CD4-positive, alpha-beta T cell treated with Interleukin-2 at 100 ng/mL for 4 hours (primary cell): ENCODE results near the gene SLC9C2.
"Not testable (repeated sequence)": the region's sequence is repeated elsewhere in the genome, so short reads cannot be mapped to it uniquely, and the experiment has no call there.

Experiments used
- DNase-seq: peaks from one replicate; pipeline ENCODE4 v3.0.0-alpha.2; 2020; ENCODE audit warnings: low spot score

Gene SLC9C2

DNA sequence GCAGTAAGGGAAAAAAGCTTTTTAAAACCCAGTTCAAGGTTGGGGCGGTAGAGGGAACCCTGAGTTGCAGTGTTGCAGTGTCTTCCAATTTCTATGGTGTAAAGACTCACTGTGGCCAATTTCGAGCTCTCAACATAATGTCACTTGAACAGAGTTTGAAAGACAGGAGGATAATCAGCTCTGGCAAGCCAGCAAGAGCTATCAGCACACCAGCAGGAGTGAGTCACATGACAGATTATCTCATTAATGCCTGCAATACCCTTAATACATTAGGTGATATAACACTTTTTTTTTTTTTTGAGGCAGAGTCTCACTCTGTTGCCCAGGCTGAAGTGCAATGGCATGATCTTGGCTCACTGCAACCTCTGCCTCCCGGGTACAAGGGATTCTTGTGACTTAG, 22.8 kb downstream of the SLC9C2 start:
- no peak for DNase-seq

DNA sequence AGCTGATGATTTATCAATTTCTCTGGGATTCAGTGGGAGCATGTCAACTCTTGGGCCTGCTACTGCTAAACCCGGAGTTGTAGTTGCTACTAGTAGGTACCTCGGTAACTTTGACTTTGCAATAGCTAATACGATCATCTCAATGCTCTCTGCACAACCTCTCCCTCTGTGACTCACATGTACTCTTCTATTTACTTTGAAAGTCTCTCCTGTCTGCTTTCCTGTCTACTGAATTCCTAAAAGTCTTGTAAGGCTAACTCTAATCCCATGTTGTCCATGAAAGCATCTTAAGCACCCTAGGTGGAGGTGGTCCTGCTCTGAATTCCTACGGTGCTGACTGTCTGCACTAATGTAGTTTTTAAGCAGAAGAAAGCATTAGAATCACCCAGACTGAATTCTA, 29.3 kb downstream of the SLC9C2 start:
- DNase-seq, result no peak

DNA sequence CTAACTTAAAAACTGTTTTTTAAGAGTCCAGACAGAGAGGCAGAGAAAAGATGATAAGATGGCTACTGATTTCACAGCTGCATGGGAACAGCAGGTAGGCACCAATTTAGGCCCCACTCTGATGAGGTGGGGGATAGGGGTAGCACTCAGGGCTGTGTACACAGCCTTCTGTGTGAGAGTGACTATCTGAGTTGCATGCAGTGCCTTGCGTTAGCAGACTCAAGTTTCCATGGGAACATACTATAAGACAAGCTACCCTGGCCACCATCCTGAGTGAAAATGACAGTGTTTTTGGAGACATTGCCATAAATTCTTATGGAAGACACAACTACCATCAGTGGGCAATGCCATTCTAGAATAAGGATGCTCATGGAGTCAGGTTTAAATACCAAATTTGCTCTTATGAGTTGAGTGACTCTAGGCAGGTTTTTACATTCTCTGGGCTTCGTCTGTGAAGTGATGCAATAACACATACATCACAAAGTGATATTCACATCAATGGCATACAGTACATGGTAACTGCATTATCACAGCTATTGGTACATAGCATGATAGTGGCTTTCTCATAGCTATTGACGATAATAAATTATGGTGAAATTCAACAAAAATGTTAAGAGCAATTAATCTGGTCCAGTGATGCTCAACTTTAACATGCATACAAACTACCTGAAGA, 30.5 kb downstream of the SLC9C2 start:
- DNase-seq, result no peak

DNA sequence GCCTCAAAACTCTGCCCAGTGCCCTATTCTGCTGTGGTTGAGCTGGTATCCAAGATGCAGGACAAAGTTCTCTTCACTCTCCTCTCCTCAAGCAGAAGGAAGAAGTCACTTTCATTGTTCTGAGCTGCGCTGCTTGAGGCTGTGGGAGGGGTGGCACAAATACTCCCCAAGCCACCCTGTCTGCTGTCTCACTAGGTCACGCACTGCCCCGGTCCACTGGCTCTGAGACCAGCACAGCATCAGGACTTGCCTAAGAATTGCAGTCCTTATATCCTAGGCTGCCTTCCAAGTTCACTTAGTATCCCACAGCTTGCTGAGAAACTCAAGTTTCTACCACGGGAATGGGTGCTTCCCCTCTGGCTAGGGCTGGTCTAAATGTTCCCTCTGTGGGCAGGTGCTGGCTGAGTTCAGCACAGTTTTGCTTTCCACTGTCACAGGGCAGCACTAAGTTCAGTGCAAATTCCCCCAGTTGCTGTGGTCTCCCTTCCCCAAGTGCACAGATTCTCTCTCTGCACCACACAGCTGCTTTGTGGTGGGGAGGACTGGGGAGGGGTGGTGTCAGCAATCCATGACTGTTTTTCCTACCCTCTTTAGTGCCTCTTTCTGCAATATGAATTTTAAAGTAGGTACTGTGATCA, 32.4 kb downstream of the SLC9C2 start:
- DNase-seq, result no peak

DNA sequence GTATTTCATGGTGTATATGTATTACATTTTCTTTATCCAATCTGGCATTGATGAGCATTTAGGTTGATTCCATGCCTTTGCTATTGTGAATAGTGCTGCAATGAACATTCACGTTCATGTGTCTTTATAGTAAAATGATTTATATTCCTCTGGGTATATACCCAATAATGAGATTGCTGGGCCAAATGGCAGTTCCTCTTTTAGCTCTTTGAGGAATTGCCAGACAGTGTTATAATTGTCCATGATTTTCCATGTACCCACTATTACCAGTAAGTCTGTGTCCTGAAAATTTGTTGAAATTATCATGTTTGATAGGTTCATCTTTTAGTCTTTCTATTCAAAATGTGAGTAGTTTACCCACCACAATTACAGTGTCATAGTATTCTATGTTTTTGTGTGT, 34.4 kb downstream of the SLC9C2 start:
- no peak for DNase-seq

DNA sequence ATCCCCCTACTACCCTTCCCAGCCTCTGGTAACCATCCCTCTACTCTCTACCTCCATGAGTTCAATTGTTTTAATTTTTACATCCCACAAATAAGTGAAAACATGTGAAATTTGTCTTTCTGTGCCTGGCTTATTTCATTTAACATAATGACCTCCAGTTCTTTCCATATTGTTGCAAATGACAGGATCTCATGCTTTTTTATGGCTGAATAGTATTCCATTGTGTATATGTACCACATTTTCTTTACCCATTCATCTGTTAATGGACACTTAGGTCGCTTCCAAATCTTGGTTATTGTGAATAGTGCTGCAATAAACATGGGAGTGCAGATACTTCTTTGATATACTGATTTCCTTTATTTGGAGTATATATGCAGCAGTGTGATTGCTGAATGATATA, 39.0 kb downstream of the SLC9C2 start:
- not testable (repeated sequence) for DNase-seq

DNA sequence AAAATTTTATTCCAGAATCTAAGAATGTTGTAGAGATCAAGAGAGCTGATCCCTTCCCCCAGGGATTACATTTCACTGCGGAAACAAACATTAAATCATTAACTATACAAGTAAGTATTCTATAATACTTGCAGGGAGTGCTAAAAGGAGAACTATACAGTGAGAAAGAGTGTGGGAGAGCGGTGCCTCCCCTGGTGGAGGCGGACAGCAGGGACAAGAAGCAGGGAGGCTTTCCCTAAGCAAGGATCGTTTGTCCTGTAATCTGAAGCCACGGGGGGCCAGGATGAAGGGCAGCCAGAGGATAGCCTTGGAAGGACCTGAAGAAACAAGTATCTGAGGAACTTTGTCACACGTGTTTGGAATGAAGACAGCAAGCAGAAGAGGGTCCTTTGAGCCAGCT, 40.1 kb downstream of the SLC9C2 start:
- DNase-seq, result no peak

DNA sequence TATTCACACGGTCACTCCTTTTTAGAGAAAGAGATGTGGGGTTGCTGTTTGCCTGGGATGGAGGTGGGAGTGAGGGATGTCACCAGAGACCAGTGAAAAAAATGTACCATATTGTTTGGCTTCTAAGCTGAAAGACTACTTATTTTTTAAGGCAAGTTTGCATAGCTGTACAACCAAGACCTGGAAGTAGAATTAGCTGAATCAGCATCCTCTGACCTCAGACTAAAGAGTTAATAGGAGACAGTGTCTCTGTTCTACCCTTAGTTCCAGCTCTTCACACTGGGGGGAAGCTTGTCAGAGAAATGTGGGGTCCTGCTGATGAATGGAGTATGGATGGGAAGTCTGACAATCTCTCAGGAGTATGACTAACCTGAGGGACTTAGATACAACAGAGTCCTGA, 41.6 kb downstream of the SLC9C2 start:
- DNase-seq, result no peak

DNA sequence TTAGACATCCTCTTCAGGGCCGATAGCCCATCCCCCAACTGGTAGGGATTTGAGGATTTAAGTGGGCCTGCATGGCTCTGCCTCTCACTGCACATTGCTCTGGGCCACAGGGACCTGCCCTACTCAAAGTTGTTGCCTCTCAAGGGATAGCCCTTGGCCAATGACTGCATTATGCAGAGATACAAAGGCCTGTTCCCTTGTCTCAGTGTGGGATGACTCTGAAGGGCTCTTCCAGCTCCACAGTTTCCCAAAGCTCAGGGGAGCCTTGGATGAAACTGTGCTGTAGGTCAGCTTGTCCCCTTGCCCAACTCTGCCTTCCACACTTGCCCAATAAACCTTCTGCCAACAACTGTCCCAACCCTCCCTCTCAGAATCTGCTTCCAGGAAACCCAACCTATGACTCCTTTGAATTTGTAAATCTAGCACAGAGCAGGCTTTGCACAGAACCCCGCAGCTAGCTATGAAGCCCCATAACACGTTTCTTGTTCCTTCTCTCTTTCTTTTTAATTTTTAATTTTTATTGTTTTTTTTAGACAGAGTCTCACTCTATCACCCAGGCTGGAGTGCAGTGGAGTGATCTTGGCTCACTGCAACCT, 42.5 kb downstream of the SLC9C2 start:
- no peak for DNase-seq

DNA sequence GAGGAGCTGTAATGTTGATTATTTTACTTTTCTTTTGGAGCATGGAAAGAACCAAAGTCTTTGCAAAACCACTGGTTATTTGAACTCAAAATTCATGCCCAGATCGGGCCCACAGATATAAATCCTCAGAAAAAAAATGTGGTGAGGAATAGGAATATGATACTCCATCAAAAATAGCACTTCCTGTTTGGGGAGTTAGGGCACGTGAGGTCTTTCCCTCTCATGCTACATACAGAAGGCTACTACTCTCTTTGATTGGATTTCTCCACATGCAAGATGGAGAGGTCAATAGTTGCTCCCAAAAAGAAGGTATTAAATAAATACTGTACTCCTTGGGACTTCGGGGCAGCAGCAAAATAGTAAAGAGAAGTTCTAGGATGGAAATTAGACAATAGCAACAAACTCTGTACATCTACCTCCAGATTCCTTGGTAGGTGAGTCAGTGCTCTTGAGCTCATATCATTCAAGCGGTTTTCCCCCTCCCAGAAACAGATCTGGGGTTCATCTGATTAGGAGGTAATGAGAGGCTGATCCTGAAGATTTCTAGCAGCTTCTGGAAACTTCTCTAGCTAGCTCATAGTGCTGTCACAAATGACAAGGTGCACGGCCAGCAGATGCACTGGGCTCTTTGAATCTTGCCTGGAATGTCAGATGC, 47.1 kb downstream of the SLC9C2 start:
- DNase-seq, result no peak

DNA sequence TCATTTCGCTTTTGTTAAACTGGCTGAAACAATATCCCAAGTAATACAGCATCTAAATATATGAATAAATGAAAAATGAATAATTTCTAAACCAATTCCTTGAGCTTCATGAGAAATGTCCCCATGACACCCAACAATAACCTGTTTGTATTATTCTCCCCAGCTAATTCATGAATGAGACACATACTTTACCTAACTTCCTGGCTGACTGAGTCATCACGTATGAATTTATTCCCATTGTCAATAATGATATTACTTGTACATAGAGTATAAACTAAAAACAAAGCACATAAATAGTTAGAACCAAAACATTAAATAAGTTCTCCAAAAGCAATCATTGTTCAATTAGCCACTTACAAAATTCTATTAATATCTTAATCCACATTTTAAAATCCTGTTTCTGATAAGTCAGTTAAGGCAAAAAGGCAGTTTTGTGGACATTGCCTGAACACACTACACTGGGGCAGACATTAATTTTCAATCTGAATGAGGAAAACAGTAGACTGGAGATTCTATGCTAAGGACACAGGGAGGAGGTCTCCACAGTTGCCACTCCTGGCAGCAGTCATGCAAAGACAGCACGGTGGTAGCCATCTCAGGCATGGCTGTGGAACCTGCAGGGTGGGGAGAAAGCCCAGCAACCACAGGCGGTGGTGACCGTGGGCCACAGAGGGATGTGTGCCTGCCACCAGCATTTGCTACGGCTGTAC, 48.2 kb downstream of the SLC9C2 start:
- no peak for DNase-seq

DNA sequence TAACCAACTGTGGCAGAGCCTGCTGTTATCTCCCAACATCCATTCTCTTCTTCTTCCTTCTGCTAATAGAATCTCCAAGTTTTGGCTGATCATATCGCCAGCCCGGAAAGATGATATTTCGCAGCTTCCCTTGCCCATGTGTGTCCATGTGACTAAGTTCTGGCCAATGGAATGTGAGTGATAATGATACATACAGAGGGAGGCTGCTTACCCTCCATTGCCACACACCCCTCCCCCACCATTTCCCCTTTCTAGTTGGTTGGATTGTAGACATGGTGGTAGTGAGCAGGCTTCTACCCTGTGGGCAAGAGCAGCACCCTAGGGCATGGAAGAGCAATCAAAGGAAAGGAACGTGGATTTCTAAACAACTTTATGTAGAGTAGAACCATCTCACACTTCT, 48.8 kb downstream of the SLC9C2 start:
- no peak for DNase-seq

DNA sequence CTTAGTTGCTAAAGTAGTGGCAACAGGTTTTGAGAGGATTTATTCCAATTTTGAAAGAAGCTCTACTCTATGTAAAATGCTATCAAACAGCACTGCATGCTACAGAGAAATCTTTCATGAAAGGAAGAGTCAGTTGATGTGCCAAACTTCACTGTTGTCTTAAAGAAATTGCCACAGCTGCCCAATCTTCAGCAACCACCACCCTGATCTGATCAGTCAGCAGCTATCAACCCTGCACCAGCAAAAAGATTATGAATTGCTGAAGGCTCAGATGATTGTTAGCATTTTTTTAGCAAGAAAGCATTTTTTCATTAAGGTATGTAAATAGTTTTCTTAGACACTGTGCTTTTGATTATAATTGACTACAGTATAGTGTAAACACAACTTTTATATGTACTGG, 49.6 kb downstream of the SLC9C2 start:
- no peak for DNase-seq

DNA sequence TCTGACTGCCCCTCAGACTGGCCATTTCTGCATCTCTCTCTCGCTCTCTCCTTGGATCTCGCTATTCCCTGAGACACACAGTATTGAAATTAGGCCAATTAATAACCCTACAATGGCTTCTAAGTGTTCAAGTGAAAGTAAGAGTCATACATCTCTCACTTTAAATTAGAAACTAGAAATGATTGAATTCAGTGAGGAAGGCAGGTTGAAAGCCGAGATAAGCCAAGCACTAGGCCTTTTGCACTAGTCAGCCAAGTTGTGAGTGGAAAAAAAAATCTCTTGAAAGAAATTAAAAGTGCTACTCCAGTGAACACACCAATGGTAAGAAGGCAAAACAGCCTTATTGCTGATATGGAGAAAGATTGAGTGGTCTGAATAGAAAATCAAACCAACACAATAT, 51.2 kb downstream of the SLC9C2 start:
- no peak for DNase-seq

DNA sequence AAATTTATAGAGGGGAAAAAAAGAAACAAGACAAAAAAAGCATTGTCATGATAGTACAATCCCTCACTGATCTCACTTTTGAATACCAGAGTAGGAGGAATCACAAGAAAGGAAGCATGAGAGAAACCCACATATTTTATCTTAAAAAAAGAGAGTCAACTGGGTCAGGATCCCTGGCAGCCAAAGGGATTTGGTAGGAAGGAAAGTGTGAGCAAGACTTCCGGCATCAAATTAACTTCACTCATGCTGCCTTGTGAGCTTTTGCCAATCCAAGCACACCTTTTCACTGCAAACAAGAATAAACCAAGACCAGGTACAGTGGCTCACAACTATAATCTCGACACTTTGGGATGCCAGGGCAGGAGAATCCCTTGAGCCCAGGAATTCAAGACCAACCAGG, 53.1 kb downstream of the SLC9C2 start:
- no peak for DNase-seq

DNA sequence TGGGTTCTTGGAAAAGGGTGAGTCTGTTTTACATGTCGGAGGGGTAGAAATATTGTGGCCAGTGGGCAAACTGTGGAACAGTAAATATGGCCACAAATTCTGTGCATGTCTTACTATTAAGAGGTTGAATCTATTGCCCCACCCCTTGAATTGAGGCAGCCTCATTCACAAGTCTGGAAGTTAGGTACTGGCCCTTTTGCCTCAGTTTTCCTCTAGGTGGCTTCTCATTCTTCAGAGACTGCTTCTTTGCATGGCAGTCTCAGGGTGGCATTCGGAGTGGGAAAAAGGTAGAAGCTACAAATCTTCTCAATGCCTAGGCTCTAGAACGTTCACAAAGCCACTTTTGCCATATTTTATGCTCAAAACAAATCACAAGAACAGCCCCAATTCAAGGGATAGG, 57.2 kb downstream of the SLC9C2 start:
- no peak for DNase-seq

DNA sequence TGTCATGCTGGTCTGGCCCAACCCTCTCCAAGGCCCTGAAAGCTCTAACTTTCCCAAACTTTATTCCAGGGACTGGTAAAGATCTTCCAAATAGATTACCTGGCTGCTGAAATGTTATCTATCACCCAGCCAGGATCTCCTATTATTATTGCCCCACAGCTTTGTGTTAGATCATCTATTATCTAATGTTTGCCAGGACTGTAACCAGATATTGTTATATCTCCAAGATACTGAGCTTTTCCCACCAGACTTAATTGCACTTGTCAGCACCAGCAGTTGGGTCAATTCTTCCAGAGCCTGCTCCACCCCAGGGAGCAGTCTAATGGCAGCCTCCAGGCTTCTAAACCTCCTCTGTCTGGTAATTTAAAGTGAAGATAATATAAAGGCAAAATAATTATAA, 66.6 kb downstream of the SLC9C2 start:
- no peak for DNase-seq

DNA sequence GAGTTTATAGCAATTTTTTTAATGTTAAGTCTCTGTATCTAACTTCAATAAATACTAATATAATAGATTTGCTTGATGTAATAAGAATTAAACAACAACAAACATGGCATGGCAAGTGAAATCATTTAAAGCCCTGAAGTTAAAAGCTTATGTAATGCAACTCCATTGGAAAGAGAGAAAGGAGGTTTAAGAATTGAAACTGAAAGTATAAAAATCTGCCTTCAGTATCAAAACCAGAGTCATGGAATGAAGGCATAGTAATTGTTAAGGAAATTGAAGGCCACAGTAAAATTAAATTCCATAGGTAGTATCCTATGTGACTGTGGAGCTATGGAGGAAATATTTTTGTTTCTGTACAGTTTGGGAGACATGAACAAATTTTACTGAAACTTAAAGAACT, 70.6 kb downstream of the SLC9C2 start:
- no peak for DNase-seq

DNA sequence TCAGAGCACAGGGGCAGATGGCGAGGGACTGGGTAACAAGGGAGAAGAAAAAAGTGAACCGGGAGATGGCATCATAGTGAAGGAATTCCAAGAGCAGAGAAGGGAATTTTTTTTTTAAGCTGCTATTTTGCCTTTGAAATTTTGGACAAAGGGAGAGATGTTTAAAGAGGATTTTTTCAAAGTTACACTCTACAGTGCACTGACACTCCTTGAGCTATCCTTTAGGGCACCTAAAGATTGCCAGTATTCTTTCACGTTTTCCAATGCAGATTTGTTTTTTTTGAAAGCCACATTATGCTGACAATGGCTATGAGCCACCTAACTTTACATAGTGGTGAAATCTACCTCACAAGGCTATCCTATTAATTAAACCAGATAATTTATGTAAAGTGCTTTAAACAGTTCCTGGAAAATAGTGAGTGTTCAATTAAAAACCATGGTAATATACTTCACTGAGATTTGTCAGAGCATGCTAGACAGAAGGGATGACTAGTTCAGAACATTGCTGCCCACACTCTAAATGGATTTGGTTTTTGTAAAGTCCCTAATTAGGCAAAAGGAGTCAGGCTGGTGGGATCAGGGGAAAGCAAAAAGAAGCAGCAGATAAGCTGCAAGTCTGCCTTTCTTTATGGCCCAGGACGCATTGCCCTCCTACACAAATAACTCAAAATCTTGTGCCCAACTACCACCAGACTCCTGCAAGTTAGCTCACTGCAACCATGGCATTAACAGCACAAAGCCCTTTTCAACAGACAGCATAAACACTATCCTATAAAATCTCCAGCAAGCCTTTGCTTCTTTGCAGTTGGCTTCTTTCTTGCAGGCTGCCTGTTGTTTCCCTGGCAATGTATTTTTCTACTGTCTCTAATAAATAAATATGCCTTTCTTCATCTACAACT, 71.8 kb downstream of the SLC9C2 start:
- no peak for DNase-seq

DNA sequence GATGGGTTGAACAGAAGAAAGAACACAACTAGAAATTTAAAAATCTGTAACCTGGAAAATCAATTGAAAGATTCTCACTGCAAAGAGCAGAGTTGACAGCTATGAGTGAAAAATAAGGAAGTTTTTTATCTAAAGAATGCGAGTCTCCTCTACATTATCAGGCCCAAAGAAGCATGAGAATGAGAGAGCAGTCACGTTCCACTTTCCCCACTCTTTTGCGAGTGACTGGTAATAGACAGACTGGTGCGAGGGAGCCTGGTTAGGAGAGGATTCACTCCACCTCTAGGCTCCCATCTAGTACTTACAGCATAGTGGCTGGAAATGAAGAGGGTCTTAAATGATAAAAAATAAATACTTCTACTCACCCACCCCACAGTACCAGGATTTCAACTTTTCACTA, 73.8 kb downstream of the SLC9C2 start:
- DNase-seq, result no peak

DNA sequence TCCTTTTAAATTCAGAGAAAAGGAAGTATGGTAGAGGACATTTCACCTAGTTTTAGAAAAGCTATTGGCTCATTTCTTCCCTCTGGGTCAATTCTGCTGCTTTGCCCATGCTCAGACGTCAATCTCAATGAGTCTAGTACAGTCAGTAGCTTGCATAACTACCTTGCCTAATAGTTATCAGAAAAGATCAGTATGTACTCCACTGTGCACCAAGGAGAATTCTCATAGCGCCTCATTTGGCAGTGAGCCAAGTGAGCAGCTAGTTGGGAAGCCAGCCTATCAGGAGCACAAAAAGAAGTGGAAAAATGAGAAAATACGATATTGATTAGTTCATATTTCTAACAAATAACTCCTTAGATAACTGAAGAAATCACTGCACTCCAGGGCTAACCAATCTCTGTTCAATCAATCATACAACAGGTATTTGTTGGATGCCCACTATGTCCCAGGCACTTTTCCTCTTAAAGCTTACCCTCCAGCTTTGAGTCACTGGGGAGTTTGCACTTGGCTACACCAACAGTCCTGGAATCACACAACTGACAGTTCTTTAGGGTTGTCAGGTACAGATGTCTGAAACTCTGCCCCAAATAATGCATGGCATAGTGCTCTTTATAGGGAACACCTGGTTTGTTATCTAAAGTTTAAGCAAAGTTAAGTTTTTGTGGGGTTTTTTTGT, 75.6 kb downstream of the SLC9C2 start:
- DNase-seq, result no peak
